ENCODE data around the gene COL4A6.

Gene COL4A6

DNA sequence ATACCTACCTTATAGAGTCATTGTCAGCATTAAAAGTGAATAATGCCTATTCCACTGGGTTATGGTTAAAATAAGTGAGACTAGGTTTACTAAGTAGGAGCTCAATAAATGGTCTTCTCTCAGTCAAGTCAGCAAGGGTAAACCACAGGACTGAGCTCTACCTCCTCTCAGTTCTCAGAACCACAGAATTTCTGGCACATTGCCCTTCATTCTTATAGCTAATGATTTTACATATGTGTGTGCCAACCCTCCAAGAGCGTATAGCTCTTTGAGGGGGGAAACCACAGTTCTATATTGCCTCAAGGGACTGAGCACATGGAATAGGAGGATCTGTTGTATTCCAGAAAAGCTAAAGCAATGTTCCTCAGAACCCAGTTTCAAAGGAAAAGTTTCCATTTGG is 221.8 kb downstream of the COL4A6 start:
- TF ChIP-seq, protein P1, sequence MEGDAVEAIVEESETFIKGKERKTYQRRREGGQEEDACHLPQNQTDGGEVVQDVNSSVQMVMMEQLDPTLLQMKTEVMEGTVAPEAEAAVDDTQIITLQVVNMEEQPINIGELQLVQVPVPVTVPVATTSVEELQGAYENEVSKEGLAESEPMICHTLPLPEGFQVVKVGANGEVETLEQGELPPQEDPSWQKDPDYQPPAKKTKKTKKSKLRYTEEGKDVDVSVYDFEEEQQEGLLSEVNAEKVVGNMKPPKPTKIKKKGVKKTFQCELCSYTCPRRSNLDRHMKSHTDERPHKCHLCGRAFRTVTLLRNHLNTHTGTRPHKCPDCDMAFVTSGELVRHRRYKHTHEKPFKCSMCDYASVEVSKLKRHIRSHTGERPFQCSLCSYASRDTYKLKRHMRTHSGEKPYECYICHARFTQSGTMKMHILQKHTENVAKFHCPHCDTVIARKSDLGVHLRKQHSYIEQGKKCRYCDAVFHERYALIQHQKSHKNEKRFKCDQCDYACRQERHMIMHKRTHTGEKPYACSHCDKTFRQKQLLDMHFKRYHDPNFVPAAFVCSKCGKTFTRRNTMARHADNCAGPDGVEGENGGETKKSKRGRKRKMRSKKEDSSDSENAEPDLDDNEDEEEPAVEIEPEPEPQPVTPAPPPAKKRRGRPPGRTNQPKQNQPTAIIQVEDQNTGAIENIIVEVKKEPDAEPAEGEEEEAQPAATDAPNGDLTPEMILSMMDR (IDR thresholded peaks at IDR 0.05; ENCODE audit: low read depth, low read length) = no peak
- no peak overlapping the region for H3K4me3 ChIP-seq (replicated peaks in 1 of 2; ENCODE audit: low read depth in 2 of 2, low read length in 2 of 2)
- peak; percentile 8 to 29 for DNase-seq (ENCODE audit: low read depth in 2 of 2)

DNA sequence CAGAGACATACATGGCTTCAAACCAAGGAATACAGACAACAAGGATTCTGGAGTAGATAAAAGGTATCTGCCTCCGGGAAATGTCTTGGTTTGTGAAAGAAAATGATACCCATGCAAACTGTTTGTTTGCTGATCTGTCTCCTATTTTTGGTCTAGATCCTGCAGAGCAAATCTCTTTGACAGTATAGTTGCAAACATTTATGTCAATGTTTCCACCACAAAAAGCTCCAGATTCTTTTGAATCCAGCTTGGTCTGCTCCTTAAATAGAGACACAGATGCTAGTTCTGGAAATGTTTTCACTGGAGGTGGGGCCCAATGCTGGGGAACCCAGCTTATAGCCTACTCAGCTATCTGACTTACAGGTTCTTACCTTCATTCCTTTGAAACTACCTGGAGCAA is 226.9 kb downstream of the COL4A6 start:
- H3K4me3 ChIP-seq (replicated peaks in 1 of 2; ENCODE audit: low read depth in 2 of 2, low read length in 2 of 2) = no peak overlapping the region
- no peak for DNase-seq (ENCODE audit: low read depth in 2 of 2)
- TF ChIP-seq, protein P1 (IDR thresholded peaks at IDR 0.05; ENCODE audit: low read depth, low read length) = no peak

DNA sequence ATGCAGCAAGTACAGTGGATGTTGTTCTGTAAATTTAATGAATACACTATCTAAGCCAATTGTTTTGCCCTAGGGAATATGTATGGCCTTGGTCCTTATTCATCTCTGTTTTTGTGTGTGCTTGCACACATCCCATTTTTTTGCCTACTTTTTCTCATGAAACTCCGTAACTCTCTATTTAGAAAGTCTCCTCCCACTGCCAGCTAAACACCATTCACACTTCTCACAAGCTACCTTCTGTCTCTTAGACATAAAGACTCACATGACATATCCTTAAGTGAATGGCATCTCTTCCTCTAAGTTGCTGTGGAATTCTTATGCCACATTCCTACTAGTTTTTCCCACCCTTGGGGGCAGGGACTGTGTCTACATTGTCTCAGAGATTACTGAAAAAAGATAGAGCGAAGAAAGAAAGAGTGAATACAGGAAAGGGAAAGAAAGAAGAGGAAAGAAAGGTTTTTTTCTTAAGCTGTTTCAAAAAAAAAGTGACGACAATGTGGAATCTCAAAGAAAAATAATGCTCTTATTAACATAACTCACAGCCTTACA is 229.1 kb downstream of the COL4A6 start:
- H3K4me3 ChIP-seq (replicated peaks in 1 of 2; ENCODE audit: low read depth in 2 of 2, low read length in 2 of 2) = no peak overlapping the region
- TF ChIP-seq, protein P1 (IDR thresholded peaks at IDR 0.05; ENCODE audit: low read depth, low read length) = no peak
- no peak for DNase-seq (ENCODE audit: low read depth in 2 of 2)

DNA sequence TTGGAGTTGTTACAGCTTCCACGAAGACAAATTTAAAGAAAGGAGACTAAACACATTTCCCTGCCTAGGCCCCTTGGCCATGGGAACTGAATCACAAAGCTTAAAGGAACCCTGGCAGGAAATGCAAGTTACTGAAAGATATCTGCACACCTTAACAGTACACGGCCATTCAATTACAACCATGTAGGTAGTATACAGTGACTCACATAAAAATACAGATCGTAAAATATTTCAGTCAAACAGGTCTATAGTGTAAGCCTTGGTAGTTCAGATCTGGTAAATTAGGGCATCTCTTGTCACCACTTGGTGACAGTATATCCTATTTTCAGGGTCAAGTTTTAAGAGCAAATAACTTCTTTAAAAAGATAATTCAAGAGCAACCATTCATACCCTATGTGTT is 234.7 kb downstream of the COL4A6 start:
- DNase-seq (ENCODE audit: low read depth in 2 of 2) = no peak
- TF ChIP-seq, protein P1 (IDR thresholded peaks at IDR 0.05; ENCODE audit: low read depth, low read length) = no peak
- no peak overlapping the region for H3K4me3 ChIP-seq (replicated peaks in 1 of 2; ENCODE audit: low read depth in 2 of 2, low read length in 2 of 2)

DNA sequence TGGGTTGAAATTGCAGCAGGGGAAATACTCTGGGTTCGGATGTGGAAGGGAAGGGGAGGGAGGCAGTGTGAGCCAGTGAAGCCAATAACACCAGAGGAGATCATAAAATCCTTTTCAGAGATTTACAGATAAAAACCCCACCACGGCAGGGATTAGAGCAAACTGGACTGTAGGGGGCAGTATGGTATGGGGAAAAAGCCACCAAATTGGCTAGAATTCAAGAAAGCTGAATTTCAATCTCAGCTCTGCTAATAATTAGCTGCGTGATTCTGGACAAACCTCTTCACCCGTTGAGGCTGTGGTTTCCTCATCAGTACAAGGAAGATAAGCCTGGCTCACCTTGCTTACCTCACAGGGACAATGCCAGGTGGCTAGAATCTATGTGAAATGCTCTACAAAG is 238.5 kb downstream of the COL4A6 start:
- peak; percentile 50 to 54 for DNase-seq (ENCODE audit: low read depth in 2 of 2)
- no peak overlapping the region for H3K4me3 ChIP-seq (replicated peaks in 1 of 2; ENCODE audit: low read depth in 2 of 2, low read length in 2 of 2)
- TF ChIP-seq, protein P1 (IDR thresholded peaks at IDR 0.05; ENCODE audit: low read depth, low read length) = peak; percentile 59

DNA sequence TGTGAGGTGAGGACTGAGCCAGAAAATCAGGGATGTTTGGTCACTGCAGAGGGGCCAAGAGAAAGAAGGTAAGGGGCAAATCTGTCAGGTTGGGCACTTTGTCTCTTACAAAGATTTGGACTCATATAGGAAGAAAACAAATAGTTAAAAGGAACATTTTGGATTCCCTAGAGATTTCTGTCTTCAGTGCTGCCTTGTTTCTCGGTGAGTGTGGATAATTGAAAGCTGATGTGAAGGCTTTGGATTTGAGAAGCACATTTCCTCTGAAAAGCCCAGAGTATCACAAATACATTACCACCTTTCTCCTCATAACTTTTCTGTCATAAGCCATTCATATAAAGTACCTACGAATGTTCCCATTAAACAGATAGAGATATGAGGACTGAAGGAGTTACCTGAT is 239.2 kb downstream of the COL4A6 start:
- peak in 1 of 2 donors; percentile 18 for DNase-seq (ENCODE audit: low read depth in 2 of 2)
- TF ChIP-seq, protein P1 (IDR thresholded peaks at IDR 0.05; ENCODE audit: low read depth, low read length) = no peak
- no peak overlapping the region for H3K4me3 ChIP-seq (replicated peaks in 1 of 2; ENCODE audit: low read depth in 2 of 2, low read length in 2 of 2)

DNA sequence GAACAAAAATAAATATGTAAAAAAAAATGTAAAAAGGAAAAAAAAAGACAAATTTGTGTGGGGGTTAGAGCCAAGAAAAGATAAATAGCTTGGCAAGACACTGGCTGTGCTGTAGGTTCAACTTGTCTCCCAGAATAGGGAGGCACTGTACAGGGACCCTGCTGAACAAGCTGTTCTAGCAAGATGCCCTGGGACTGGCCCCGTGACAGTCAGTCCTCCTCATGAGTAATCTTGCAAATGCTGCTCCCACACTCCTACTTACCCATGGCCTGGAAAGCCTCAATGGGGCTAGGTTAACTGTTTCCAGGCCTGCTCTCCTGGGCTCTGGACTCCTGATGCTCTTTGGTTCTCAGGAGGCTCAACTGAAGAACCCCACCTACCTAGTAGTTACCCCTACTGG is 239.8 kb downstream of the COL4A6 start:
- H3K4me3 ChIP-seq (replicated peaks in 1 of 2; ENCODE audit: low read depth in 2 of 2, low read length in 2 of 2) = no peak overlapping the region
- TF ChIP-seq, protein P1 (IDR thresholded peaks at IDR 0.05; ENCODE audit: low read depth, low read length) = no peak
- peak; percentile 65 to 77 for DNase-seq (ENCODE audit: low read depth in 2 of 2)

Measured in cardiac fibroblast (primary cell).